NCI-H524 treated with DMSO at 0.1 percent for 48 hours (cell line): ENCODE results near the gene TGFBR1.

Source experiments
- DNase-seq: peaks from one replicate; lab custom pipeline; 2025; lab: John Stamatoyannopoulos, UW

Gene TGFBR1

DNA sequence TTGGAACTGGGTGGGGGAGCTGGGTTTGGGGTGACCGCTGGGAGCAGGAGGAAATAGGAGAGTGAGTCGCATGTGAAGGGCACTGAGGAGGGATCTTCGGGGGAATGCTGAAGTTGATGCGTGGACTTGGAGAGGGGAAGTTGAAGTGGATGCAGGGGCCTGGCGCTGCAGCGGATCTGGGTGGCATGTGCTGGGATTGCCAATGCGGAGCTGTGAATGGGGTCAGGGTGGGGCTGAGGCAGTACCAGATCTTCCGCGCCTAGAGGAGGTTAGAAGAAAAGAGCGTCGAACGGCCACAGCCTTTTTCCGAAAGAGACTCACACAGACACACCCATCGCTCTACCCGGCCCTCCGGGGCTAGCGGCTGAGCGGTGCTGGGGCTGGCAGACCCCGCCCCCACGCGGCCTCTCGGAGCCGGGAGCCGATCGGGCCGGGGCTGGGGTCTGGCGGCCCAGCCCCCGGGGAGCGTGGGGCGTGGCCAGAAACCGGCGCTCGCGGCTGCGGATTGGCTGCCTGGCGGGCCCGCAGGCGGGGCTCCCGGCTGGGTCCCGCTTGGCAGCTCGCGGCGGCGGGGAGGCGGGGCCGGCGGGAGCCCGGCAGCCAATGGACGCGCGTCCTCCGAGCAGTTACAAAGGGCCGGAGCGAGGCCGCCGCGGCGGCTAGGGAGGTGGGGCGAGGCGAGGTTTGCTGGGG lies at the start of gene TGFBR1:
TGFBR1 (plus strand) TSS at position 655 of the 693 bp plus-strand sequence. CDS start 93 bp downstream, outside the sequence.
- DNase-seq, result peak; percentile 85

DNA sequence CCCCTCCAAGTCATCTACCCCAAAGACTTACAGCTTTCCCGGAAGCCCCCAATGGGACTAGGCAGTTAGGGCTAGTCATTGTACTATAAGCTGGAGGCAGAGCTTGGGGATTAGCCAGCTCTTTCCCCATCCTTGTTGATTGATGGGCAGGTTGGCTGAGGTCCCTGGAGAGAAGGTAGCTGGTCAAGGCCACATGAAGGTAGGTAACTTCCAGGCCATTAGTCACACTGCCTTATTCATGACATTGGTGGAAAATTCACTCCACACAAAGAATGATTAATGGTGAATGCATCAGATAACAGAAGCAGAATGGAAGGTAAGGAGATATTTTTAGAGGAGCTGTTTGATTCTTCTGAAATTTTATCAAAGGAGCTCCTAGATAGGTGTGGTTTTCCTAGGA lies 49.5 kb upstream of the TGFBR1 start:
- DNase-seq, result no peak

DNA sequence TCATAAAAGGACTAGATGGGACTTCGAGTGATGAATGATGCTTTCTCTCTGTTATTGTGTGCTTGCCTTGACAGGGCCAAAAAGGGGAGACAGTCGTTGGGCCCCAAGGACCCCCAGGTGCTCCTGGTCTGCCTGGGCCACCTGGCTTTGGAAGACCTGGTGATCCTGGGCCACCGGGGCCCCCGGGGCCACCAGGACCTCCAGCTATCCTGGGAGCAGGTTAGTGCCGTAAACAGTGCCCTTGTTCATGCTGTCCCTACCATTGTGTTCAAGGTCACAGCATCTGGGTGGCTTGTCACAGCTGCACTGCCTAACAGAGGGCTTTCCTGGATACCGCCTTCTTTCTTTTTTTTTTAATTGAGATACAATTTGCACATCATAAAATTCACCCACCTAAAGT lies 48.7 kb upstream of the TGFBR1 start:
- DNase-seq, result no peak

DNA sequence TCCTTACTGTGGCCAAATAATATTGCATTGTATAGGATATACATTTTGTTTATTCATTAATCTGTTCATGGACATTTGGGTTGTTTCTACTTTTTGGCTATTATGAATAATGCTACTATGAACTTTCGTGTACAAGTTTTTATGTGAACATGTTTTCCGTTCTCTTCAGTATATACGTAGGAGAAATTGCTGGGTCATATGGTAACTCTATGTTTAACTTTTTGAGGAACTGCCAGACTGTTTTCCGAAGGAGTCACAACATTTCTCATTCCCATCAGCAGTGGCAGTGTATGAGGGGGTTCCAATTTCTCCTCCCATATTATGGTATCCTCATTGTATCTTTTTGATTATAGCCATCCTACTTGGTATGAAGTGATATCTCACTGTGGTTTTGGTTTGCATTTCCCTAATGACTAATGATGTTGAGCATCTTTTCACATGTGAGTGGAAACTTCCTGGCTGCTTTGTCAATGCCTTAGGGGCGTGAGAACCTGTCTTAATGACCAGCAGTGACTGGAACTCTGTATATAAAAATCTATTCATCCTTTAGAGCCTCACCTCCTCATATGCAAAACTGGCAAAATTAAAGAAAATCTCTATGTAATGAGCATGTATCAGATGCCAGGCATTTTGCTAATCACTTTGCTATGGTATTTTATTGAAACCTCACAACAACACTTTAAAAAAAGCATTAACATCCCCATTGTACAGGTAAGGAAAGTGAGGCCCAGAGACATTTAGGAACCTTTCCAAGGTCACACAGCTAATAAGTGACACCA lies 47.8 kb upstream of the TGFBR1 start:
- no peak for DNase-seq

DNA sequence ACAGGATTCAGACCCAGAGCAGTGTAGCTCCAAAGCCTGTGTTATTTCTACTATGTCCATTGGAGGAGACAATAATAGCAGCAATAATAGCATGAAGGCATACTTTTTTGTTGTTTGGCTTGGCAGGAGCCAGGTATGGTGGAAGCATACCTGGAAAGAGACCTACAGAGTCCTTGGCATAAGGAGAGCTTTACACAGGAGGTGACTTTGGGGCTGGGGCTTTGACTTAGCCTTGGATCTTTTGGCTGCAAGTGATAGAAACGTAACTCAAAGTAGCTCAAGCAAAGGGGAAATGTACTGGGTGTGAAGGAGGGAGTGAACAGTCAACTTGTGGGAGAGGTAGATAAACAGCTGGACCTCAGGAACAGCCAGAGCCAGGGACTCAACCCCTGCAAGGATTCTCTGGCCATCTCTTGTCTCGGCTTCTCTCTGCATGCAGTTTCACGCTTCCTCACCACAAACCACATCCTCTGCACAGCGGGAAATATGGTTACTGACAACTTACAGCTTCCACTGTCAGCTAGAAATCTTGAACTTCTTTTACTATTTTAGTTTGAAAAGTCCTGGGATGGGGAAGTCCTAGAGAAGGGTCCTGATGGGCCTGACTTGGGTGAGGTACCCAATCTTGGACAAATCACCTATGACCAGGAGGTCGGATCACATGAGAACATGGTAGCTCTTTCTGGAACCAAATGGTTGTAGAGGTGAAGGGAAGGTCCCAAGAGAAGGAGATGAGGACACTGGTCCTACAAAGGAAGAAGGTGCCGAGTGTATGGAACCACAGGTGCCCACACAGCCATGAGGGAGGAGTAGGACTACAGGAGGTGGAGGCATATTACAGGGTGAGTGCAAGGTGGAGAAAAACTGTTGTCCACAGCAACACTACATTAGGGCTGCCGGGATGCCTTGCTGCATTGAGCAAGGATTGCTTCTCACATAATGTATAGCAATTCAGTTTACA lies 47.0 kb upstream of the TGFBR1 start:
- no peak for DNase-seq

DNA sequence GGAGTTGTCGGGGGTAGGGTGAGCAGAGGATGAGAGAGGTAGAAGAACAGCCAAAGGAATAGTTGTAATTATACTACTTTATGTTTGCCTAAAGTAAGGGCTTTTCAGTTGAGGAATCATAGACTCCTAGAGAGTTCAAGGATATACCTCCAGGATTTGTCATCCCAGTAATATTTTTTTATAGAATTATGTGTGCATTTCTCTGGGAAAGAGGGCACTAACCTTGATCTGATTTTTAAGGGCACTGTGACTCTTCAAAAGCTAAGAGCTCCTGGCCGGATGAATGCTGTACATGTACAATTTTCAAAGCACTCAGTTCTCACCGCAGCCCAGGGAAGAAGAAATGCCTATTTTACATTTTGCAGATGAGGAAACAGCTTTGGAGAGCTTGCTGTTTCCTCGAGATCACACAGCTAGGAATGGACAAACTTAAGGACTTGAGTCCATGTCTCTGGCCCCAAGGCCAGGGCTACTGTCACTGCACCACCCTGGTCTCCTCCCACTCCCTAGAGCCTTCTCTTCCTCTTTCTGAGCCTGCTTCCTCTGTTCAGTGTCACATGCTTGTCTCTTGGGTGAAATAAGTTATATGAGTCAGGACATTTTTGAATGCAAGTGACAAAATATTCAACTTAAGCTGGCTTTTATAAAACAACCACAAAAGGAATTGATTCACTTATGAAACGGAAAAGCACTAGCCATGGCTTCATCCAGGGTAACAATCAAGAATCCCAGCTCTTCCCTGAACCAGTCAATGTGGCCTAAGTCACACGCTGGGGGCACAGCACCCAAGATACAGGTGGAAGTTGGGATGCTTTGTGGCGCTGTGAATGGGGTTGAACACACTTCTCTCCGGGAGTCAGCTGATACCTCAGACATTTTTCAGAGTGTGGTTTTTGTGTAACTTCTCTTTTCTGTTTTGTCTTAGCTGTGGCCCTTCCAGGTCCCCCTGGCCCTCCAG lies 45.7 kb upstream of the TGFBR1 start:
- no peak for DNase-seq

DNA sequence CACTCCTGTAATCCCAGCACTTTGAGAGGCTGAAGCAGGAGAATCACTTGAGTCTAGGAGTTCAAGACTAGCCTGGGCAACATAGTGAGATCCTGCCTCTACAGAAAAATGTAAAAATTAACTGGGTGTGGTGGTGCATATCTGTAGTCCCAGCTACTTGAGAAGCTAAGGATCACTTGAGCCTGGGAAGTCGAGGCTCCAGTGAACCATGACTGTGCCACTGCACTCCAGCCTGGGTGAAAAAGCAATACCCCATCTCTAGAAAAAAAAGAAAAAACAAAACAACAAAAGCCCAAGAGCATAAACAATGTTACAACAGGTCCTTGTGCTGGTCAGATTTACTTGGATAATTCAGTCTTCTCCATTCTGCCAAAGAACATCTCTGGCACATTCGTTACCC lies 44.3 kb upstream of the TGFBR1 start:
- no peak for DNase-seq

DNA sequence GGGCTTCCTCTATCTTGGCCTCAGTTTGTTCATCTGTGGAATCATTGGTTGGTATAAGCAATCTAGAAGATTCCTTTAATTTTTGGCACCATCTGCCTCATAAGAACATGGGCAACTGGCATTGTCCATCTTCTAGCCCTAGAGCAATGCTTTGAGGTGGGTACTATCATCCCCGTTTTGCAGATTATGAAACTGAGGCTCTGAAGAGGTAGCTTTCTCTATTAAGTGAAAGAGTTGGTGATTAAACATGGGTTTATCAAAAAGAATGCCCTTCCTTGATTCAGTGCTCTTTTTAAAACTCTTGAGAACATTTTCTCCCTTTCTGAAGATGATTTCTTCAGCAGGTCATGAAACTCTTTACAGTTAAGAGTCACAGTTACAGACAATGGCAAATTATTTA lies 42.4 kb upstream of the TGFBR1 start:
- DNase-seq, result no peak

DNA sequence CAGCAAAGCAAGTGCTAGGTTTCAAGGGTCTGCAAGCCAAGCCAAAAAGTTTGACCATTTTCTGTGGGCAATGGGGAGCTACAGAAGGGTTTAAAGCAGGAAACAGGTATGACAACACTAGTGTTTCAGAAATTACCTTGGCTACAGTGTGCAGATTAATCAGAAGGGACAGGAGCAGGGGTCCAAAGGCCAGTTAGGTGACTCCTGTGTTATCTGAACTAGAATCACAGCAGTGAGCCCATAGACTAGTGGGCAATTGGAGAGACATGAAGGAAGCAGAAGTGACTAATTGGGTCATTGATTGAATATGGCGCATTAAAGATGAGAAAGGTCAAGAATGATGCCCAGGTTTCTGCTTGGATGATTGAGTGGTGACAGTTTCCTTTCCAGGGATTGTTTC lies 41.4 kb upstream of the TGFBR1 start:
- DNase-seq, result no peak

DNA sequence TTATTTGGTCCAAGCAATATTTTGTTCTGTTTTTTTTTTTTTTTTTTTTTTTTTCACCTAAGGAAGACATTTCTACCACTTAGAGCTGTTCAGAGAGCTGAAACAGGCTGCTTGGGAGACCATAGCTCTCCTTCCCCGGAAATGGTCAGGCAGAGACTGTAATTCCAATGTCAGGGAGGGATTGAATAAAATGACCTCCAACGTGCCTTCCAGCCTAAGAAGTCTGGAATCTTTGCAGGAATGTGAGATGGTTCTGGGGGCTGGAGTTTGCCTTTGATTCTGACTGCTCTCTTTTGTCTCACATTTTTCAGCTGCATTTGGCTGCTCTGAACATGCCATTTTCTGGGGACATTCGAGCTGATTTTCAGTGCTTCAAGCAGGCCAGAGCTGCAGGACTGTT lies 38.3 kb upstream of the TGFBR1 start:
- DNase-seq, result no peak

DNA sequence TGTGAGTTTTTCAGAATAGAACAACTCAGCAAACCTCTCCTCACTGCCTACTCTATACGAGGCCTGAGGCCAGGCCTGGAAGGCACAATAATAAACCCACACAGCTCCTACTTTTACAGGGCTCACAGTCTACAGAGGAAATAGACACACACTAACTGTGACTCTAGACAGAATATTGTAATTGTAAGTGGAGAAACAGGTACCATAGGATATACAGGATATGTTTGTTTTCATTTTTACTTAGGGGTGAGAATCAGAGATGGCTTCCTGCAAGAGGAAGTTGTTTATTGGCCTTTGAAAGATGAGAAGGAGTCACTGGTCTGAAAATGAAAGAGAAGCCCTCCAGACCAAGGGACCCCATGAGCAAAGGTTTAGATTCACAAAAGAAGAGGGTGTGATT lies 35.8 kb upstream of the TGFBR1 start:
- no peak for DNase-seq

DNA sequence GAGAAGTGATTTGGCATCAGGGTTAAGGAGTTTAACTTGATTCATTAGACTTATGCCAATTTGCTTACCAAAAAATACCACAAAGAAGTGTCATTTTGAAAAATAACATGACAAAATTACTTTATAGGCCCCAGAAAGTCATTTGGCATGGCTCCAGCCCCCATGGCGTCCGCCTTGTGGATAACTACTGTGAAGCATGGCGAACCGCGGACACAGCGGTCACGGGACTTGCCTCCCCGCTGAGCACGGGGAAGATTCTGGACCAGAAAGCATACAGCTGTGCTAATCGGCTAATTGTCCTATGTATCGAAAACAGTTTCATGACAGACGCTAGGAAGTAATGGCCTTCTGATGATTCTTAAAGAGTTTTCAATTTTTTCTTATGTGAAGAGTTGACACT lies 35.4 kb upstream of the TGFBR1 start:
- no peak for DNase-seq

DNA sequence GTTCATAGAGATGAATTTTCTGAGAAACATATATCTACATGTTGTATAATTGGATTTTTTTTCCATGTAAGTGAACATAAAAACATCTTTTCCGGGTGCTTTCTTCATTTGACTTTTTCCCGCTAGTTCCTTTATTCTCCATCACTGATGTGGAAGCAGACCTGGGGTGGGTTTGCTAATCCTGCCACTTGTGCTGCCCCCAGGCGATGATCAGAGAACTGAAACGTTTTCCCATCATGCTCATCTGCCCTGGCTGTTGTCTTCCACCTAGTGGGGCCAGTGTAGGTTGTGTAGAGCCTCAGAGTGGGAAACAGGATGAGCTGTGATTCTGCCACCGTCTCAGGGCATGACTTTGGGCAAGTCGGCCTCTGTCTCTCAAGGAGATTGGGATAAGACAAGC lies 34.2 kb upstream of the TGFBR1 start:
- DNase-seq, result no peak

DNA sequence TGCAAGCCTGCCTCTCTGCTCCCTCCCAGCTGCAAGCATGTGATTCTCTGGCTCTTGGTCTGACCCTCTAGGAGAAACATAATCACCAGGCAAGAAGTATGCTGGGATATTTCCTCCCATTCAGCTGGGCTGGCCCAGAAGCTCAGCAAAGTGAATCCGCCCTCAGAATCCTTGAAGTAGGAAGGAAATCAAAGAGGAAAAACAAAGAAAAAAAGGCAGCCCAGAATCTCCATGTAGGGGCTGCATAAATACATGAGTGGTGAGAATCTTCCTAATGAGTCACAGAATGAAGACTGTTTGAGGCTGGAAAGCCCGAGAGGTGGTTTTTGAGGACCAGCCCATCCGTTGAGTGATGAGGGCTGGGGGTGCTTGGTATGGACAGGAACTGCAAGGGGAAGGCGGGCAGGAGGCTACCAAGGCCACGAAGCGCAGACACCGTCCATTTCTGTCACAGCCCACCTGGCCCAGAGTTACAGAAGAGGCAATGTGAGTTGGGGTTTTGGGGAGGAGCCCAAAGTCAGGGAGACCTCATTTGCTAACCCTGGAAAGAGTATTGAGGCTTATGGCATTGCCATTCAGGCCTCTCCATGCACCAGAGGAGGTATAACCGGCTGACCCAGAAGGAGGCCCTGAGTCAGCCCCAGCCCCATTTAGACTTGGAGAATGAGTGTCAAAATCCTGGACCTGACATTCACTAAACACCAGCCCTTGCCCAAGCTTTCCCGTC lies 33.4 kb upstream of the TGFBR1 start:
- DNase-seq, result no peak

DNA sequence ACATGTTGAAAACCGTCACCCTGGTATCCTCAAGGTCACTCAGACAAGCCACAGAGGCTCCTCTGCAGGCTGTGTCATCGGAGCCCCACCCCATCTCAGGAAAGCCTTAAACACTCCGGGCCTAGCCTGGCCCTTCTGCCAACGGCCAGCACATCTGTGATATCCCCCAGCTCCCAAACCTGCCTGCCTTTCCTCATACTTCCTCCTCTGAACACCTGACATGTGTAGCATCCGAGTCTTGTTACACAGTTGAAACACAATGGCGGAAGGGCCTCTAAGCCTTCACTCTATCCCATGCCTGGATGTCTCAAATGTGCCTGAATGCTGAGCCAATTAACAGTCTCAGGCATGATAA lies 32.9 kb upstream of the TGFBR1 start:
- no peak for DNase-seq

DNA sequence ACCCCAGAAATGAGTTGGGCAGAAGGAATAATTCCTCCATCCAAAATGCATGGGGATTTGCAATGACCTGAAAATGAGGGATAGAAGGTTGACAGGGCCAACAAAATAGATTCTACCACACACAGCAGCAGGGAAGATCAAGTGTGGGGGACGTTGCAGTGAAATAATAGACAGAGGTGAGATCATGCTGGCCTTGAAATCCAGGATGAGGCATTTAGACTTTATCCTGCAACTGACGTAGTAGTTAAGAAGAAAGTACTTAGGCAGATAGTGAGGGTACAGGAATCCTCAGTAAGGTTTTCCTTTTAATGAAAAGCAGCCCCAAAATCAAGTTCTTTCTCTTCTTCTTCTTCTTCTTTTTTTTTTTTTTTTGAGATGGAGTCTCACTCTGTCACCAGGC lies 31.6 kb upstream of the TGFBR1 start:
- DNase-seq, result no peak

DNA sequence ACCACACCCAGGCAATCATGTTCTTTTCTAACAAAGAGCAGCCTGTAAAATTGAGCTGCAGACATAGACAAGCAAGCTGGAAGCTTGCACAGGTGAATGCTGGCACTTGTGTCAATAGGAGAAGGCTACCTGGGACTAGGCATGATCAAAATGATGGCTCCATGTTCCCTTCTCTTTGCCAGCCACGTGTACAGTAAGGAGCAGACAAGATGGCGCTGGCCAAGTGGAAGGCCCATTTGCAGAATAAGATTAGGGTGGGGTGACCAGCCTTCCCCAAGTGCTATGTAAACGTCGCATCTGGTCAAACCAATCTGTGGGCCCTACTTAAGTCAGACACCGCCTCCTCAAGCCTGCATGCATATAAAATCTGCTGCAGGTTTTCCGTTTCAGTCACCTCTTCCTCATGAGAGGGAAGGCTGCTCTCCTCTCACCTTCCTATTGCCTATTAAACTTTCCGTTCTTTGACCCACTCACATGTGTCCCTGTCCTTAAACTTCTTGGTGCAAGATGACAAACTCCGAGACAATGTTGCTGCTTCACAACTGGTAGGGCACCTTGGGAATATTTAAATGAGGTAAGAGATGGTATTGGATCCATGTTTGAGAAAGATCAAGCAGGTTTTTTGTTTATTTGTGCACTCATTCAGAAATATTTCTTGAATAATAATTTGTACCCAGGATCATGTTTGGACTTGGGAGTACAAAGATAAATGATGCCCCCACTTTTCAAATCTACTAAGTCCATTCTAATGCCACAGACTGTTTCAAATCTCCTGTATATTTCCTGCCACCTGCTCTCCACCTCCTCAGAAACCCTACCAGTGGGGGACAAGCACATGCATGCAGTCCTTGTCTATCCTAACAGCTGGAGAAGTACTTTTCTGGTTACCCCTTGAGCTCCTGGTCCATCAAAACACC lies 30.7 kb upstream of the TGFBR1 start:
- DNase-seq, result no peak

DNA sequence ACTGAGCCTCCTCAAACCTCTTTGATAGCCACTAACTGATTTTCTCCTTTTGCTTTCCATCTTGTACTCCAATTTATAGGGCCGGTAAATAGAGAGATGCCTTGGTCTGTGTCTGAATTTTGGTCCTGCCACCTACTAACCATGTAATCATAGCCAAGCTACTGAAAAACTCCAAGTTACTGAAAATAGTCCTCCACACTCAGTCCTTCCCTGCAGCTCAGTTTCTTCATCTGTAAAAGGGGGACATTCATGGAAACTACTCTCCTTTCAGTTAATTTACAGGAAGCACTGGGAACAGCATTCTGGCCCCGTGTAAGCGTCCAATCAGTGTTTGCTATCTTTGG lies 30.0 kb upstream of the TGFBR1 start:
- DNase-seq, result no peak

DNA sequence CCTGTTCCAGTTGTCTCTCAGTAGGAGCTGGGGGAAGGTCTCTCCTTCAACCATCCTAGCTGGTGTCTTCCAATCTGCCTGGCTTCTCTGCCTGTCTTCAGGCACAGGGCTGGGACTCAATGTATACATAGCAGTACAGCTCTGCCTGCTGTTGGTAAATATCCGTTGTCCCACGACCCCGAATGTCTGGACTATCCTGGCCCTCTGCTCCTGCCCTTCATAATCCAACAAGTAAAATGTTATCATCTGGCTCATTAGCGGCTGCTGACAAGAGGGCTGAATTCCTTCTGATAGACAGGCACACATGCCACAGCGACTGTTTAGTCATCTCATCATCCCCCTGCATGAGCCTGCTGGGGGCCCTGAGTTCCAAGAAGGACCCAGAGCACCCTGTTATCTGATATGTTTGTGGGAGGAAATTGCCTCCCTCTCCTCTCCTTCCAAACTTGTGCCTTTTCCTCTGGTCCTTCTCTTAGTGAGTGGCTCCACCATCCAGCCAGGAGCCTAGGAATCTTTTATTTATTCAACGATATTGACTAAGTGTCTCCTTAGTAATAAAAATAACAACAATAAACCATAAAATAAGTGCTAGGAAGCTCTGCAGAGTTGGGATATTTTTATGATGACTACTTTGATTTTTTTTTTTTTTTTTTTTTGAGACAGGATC lies 29.5 kb upstream of the TGFBR1 start:
- DNase-seq, result no peak
